Keratinocyte (primary cell): ENCODE results near the gene STAG1.

Experiments used
- EZH2 ChIP-seq: IDR thresholded peaks from one replicate; pipeline ENCODE4 v1.6.1; 2012; ENCODE audit warnings: inconsistent platforms, mild to moderate bottlenecking, low read length, moderate library complexity
- TF ChIP-seq, protein P1 (sequence below), 3 experiments: IDR thresholded peaks in 1 of 3; conservative IDR thresholded peaks in 1 of 3; optimal IDR thresholded peaks in 1 of 3; 2 replicates in 2 of 3; 3 replicates in 1 of 3; pipeline versions ENCODE3 to v1.5.1; 2011; ENCODE audit warnings: low read length in 3 of 3, mild to moderate bottlenecking in 3 of 3, moderate library complexity in 2 of 3, control low read depth in 1 of 3, inconsistent platforms in 1 of 3; ENCODE audit not compliant: insufficient read depth in 2 of 3; ENCODE audit errors: extremely low read depth in 1 of 3

DNA sequence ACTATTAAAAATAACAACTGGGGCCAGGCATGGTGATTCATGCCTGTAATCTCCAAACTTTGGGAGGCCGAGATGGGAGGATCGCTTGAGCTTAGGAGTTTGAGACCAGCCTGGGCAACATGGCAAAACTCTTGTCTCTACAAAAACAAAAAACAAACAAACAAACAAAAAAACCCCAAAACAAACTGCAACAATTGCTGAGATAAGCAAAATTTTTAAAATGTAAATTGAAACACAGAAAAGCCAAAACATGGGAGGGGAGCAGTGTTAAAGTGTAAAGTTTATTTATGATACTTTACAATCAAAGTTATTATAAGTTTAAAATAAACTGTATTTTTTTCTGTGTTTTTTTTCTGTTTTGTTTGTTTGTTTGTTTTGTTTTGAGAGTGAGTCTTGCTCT, 294.4 kb downstream of the STAG1 start:
- no peak for TF ChIP-seq EZH2
- TF ChIP-seq, protein P1, sequence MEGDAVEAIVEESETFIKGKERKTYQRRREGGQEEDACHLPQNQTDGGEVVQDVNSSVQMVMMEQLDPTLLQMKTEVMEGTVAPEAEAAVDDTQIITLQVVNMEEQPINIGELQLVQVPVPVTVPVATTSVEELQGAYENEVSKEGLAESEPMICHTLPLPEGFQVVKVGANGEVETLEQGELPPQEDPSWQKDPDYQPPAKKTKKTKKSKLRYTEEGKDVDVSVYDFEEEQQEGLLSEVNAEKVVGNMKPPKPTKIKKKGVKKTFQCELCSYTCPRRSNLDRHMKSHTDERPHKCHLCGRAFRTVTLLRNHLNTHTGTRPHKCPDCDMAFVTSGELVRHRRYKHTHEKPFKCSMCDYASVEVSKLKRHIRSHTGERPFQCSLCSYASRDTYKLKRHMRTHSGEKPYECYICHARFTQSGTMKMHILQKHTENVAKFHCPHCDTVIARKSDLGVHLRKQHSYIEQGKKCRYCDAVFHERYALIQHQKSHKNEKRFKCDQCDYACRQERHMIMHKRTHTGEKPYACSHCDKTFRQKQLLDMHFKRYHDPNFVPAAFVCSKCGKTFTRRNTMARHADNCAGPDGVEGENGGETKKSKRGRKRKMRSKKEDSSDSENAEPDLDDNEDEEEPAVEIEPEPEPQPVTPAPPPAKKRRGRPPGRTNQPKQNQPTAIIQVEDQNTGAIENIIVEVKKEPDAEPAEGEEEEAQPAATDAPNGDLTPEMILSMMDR (optimal IDR thresholded peaks at IDR 0.05 in 1 of 3, IDR thresholded peaks at IDR 0.05 in 1 of 3, conservative IDR thresholded peaks at IDR 0.05 in 1 of 3; ENCODE audit: extremely low read depth in 1 of 3, insufficient read depth in 2 of 3, low read length in 3 of 3) = no peak
